ENCODE measurements around the gene AUTS2.
A peak's percentile ranks its signal among the peaks of the same experiment; 100 is the strongest.

Gene AUTS2

GRCh38 chr7:69868921-69869320 is 270.6 kb downstream of the AUTS2 start:
- no peak for TF ChIP-seq CTCF (IDR thresholded peaks at IDR 0.05; ENCODE audit: insufficient read depth, low read length, missing control alignments)
- POLR2A ChIA-PET, result no interaction called here
- CTCF ChIA-PET, result no interaction called here
- H3K4me3 ChIP-seq (ENCODE audit: low read depth, low read length), result no peak overlapping the region
- DNase-seq (ENCODE audit: low read depth, low spot score), result no peak

GRCh38 chr7:69871213-69871885 is 273.1 kb downstream of the AUTS2 start:
- ChIA-PET POLR2A (interaction anchor here (0.6 kb wide), 1 partner anchor 194 kb away, joined by 3 read pairs; no protein-coding TSS in a partner anchor), CTCF (no interaction called here)
- peak; percentile 55 for DNase-seq (ENCODE audit: low read depth, low spot score)
- H3K4me3 ChIP-seq (ENCODE audit: low read depth, low read length), result no peak overlapping the region
- TF ChIP-seq CTCF (IDR thresholded peaks at IDR 0.05; ENCODE audit: insufficient read depth, low read length, missing control alignments), result no peak

GRCh38 chr7:69871886-69872569 is 273.8 kb downstream of the AUTS2 start:
- CTCF ChIA-PET, result no interaction called here
- no peak overlapping the region for H3K4me3 ChIP-seq (ENCODE audit: low read depth, low read length)
- DNase-seq (ENCODE audit: low read depth, low spot score), result no peak
- no peak for TF ChIP-seq CTCF (IDR thresholded peaks at IDR 0.05; ENCODE audit: insufficient read depth, low read length, missing control alignments)
- POLR2A ChIA-PET, result no interaction called here

GRCh38 chr7:69873512-69873911 is 275.2 kb downstream of the AUTS2 start:
- no peak for TF ChIP-seq CTCF (IDR thresholded peaks at IDR 0.05; ENCODE audit: insufficient read depth, low read length, missing control alignments)

GRCh38 chr7:69878015-69878414 is 279.7 kb downstream of the AUTS2 start:
- CTCF ChIA-PET, result no interaction called here
- H3K4me3 ChIP-seq (ENCODE audit: low read depth, low read length), result no peak overlapping the region
- POLR2A ChIA-PET, result no interaction called here
- no peak for DNase-seq (ENCODE audit: low read depth, low spot score)
- no peak for TF ChIP-seq CTCF (IDR thresholded peaks at IDR 0.05; ENCODE audit: insufficient read depth, low read length, missing control alignments)

More at GRCh38 chr7:69873512-69873911, 275.2 kb downstream of the AUTS2 start:
- ChIA-PET POLR2A (interaction anchor here (0.5 kb wide), 1 partner anchor 129 kb away, joined by 3 read pairs; no protein-coding TSS in a partner anchor), CTCF (interaction anchor here (1.0 kb wide), 1 partner anchor 19 kb away, joined by 3 read pairs; no protein-coding TSS in a partner anchor)
- no peak for DNase-seq (ENCODE audit: low read depth, low spot score)
- H3K4me3 ChIP-seq (ENCODE audit: low read depth, low read length), result no peak overlapping the region

GRCh38 chr7:69878591-69878990 is 280.3 kb downstream of the AUTS2 start:
- ChIA-PET POLR2A (no interaction called here), CTCF (no interaction called here)
- no peak overlapping the region for H3K4me3 ChIP-seq (ENCODE audit: low read depth, low read length)
- no peak for DNase-seq (ENCODE audit: low read depth, low spot score)
- no peak for TF ChIP-seq CTCF (IDR thresholded peaks at IDR 0.05; ENCODE audit: insufficient read depth, low read length, missing control alignments)
